Osteocyte (in vitro differentiated cells): ENCODE data around the gene USH1C. TPM values are rescaled to one million over a fixed set of nuclear protein-coding genes. Genes with fewer than 3 reads are reported as not detected.

ENCODE experiments used
- DNase-seq: peaks from one replicate; pipeline ENCODE4 v3.0.0; 2021; ENCODE audit warnings: mixed read lengths; ENCODE audit not compliant: unreplicated experiment; ENCODE audit errors: extremely low spot score
- H3K27ac Mint-ChIP-seq: one replicate; pipeline ENCODE4 v1.8.0; 2021; ENCODE audit warnings: mild to moderate bottlenecking, mixed read lengths; ENCODE audit not compliant: unreplicated experiment
- H3K27me3 Mint-ChIP-seq: one replicate; pipeline ENCODE4 v1.8.0; 2021; ENCODE audit warnings: mixed read lengths; ENCODE audit not compliant: unreplicated experiment
- H3K36me3 Mint-ChIP-seq: one replicate; pipeline ENCODE4 v1.8.0; 2021; ENCODE audit warnings: mixed read lengths; ENCODE audit not compliant: unreplicated experiment
- H3K4me1 Mint-ChIP-seq: one replicate; pipeline ENCODE4 v1.8.0; 2021; ENCODE audit warnings: mixed read lengths; ENCODE audit not compliant: unreplicated experiment
- H3K4me3 Mint-ChIP-seq: one replicate; pipeline ENCODE4 v1.8.0; 2021; ENCODE audit warnings: mild to moderate bottlenecking, moderate library complexity, mixed read lengths; ENCODE audit not compliant: unreplicated experiment
- H3K9me3 Mint-ChIP-seq: one replicate; pipeline ENCODE4 v1.8.0; 2021; ENCODE audit warnings: mixed read lengths; ENCODE audit not compliant: unreplicated experiment
- CTCF ChIP-seq: fragments of 200-600 bp; sonication (generic); IDR thresholded peaks from 2 replicates; pipeline ENCODE4 v1.5.0; 2021; ENCODE audit warnings: antibody characterized with exemption, mild to moderate bottlenecking, moderate library complexity
- total RNA-seq: library from RNA; stranded (reverse); gene quantifications from 2 replicates; pipeline ENCODE4 v1.2.1, GENCODE V29; 2021

The USH1C gene
- total RNA-seq, 1 donor from 2014 or later = not detected

DNA sequence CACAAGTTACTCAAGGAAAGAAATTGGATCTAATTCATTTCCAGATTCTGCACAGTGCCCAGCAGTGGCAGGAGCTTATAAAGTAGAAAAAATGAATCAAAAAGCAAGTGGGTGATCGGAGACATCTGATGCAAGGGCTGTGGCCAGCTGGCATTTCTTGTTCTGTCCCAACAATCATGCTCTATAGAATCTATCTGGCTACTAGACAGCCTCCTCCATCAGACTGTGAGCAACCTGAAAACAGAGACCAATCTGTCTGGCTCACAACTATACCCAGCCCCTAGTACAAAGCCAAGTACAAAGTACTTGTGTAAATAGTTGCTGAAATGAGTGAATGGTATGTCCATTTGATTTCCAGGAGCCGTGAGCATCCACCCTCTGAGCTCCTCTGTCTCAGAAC, 11.4 kb downstream of the USH1C start:
- Mint-ChIP-seq H3K4me3 (no peak overlapping the region), H3K9me3 (no peaks in the 10 kb centered on the region), H3K36me3 (no peaks in the 10 kb centered on the region), H3K4me1 (no peaks in the 10 kb centered on the region), H3K27me3 (peaks cover 61% of the 10 kb centered on the region), H3K27ac (no peak overlapping the region)
- no peak for DNase-seq
- no peak for TF ChIP-seq CTCF

- Mint-ChIP-seq H3K4me1 (no peaks in the 10 kb centered on the region), H3K9me3 (no peaks in the 10 kb centered on the region), H3K27me3 (peaks cover 56% of the 10 kb centered on the region), H3K27ac (no peak overlapping the region), H3K4me3 (no peak overlapping the region), H3K36me3 (no peaks in the 10 kb centered on the region)
- no peak for TF ChIP-seq CTCF
- DNase-seq = no peak
Observed at GRCh38 chr11:17531636-17532113, 12.5 kb downstream of the USH1C start.

DNA sequence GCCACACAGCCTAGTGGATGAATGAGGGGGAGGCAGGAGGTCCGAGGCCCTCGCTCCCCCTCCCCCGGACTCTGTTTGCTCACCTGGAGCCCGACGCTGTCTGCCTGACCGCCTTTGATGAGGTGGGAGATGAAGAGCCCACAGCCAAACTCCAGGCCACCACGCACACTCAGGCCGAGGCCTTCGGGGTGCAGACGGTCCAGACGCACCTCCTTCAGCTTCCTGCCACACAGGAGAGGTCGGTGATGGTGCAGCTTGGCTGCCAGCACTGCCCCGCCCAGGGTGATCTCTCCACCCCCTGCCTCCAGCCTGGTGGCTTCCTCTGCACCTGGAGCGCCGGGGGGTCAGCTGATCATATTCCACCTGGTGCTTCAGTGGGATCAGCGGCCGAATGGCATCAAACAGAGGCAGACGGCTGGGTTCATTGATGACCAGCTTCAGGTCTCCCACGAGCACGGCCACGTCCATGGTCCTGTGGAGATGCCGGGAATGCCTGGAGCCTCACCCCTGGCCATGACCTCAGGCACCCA, 13.1 kb downstream of the USH1C start:
- Mint-ChIP-seq H3K27ac (no peak overlapping the region), H3K4me1 (no peaks in the 10 kb centered on the region), H3K36me3 (no peaks in the 10 kb centered on the region), H3K4me3 (no peak overlapping the region), H3K9me3 (no peaks in the 10 kb centered on the region), H3K27me3 (peaks cover 52% of the 10 kb centered on the region)
- no peak for DNase-seq
- TF ChIP-seq CTCF = no peak

- no peak overlapping the region for H3K4me3 Mint-ChIP-seq
- no peaks in the 10 kb centered on the region for H3K9me3 Mint-ChIP-seq
- no peak overlapping the region for H3K27ac Mint-ChIP-seq
- no peak for TF ChIP-seq CTCF
- H3K4me1 Mint-ChIP-seq = no peaks in the 10 kb centered on the region
- H3K27me3 Mint-ChIP-seq = peaks cover 47% of the 10 kb centered on the region
- H3K36me3 Mint-ChIP-seq = no peaks in the 10 kb centered on the region
- no peak for DNase-seq
Observed at GRCh38 chr11:17529844-17530185, 14.4 kb downstream of the USH1C start.

GRCh38 chr11:17528906-17529843, 15.0 kb downstream of the USH1C start:
- Mint-ChIP-seq H3K27ac (no peak overlapping the region), H3K4me1 (no peaks in the 10 kb centered on the region), H3K9me3 (no peaks in the 10 kb centered on the region), H3K27me3 (peaks cover 47% of the 10 kb centered on the region), H3K4me3 (no peak overlapping the region), H3K36me3 (no peaks in the 10 kb centered on the region)
- no peak for TF ChIP-seq CTCF
- no peak for DNase-seq
